H9 (cell line): ENCODE data around the gene SLC6A2. TPM values are rescaled to one million over a fixed set of nuclear protein-coding genes. Genes with fewer than 3 reads are reported as not detected.
A peak's percentile ranks its signal among the peaks of the same experiment; 100 is the strongest.

ENCODE experiments used
- DNase-seq: peaks from one replicate; pipeline ENCODE4 v3.0.0-alpha.2; 2017
- H2AFZ ChIP-seq: one replicate; pipeline ENCODE4 v1.6.1; 2013; ENCODE audit warnings: mild to moderate bottlenecking, low read length, control low read depth, moderate library complexity
- H2AK5ac ChIP-seq: 2 replicates; pipeline ENCODE4 v1.6.1; 2013; ENCODE audit warnings: low read length, control low read depth, mixed read lengths; ENCODE audit not compliant: insufficient read length
- H2BK120ac ChIP-seq: one replicate; pipeline ENCODE4 v1.6.1; 2013; ENCODE audit warnings: low read depth, mild to moderate bottlenecking, low read length, control low read depth, inconsistent platforms; ENCODE audit not compliant: poor library complexity, severe bottlenecking
- H2BK12ac ChIP-seq: 2 replicates; pipeline ENCODE4 v1.6.1; 2013; ENCODE audit warnings: low read length, control low read depth, mixed read lengths, low read depth; ENCODE audit not compliant: insufficient read length
- H2BK15ac ChIP-seq: 2 replicates; pipeline ENCODE4 v1.6.1; 2013; ENCODE audit warnings: low read depth, low read length, control low read depth
- H2BK20ac ChIP-seq: one replicate; pipeline ENCODE4 v1.6.1; 2013; ENCODE audit warnings: low read depth, mild to moderate bottlenecking, low read length, control low read depth, inconsistent platforms; ENCODE audit not compliant: poor library complexity, severe bottlenecking
- H2BK5ac ChIP-seq: 2 replicates; pipeline ENCODE4 v1.6.1; 2013; ENCODE audit warnings: low read length, control low read depth, mixed read lengths; ENCODE audit not compliant: insufficient read length
- H3K14ac ChIP-seq: 2 replicates; pipeline ENCODE4 v1.6.1; 2013; ENCODE audit warnings: low read length, control low read depth; ENCODE audit not compliant: insufficient read depth
- H3K18ac ChIP-seq: 2 replicates; pipeline ENCODE4 v1.6.1; 2013; ENCODE audit warnings: low read depth, mild to moderate bottlenecking, mixed read lengths, low read length, control low read depth; ENCODE audit not compliant: insufficient read length
- H3K23ac ChIP-seq: 2 replicates; pipeline ENCODE4 v1.6.1; 2013; ENCODE audit warnings: low read length, control low read depth, mixed read lengths, low read depth; ENCODE audit not compliant: insufficient read length
- H3K23me2 ChIP-seq: 2 replicates; pipeline ENCODE4 v1.6.1; 2013; ENCODE audit warnings: low read depth, mild to moderate bottlenecking, mixed read lengths, low read length, control low read depth; ENCODE audit not compliant: insufficient read length, poor library complexity, severe bottlenecking
- H3K27ac ChIP-seq: 2 replicates; pipeline ENCODE4 v1.5.1; 2013; ENCODE audit warnings: low read length, control low read depth, mixed read lengths, low read depth; ENCODE audit not compliant: insufficient read length
- H3K27me3 ChIP-seq: 2 replicates; pipeline ENCODE4 v1.6.1; 2013; ENCODE audit warnings: low read length, control low read depth, inconsistent platforms; ENCODE audit not compliant: insufficient read depth
- H3K4ac ChIP-seq: 2 replicates; pipeline ENCODE4 v1.6.1; 2013; ENCODE audit warnings: low read depth, mild to moderate bottlenecking, control low read depth, inconsistent platforms, low read length, moderate library complexity
- H3K4me1 ChIP-seq: 2 replicates; pipeline ENCODE4 v1.6.1; 2013; ENCODE audit warnings: low read length, control low read depth, inconsistent platforms; ENCODE audit not compliant: insufficient read depth
- H3K4me2 ChIP-seq: 2 replicates; pipeline ENCODE4 v1.6.1; 2013; ENCODE audit warnings: low read length, control low read depth, mixed read lengths; ENCODE audit not compliant: insufficient read length, insufficient read depth
- H3K56ac ChIP-seq: 2 replicates; pipeline ENCODE4 v1.6.1; 2013; ENCODE audit warnings: low read depth, mild to moderate bottlenecking, mixed read lengths, low read length, control low read depth; ENCODE audit not compliant: insufficient read length
- H3K79me1 ChIP-seq: 2 replicates; pipeline ENCODE4 v1.6.1; 2013; ENCODE audit warnings: low read depth, mild to moderate bottlenecking, moderate library complexity, low read length, control low read depth, inconsistent platforms; ENCODE audit not compliant: insufficient read depth, poor library complexity, severe bottlenecking
- H3K79me2 ChIP-seq: 2 replicates; pipeline ENCODE4 v1.6.1; 2013; ENCODE audit warnings: low read length, control low read depth, inconsistent platforms; ENCODE audit not compliant: insufficient read depth
- H3K9ac ChIP-seq: 2 replicates; pipeline ENCODE4 v1.6.1; 2013; ENCODE audit warnings: low read length, control low read depth, mixed read lengths; ENCODE audit not compliant: insufficient read length; ENCODE audit errors: extremely low read depth
- H3K9me3 ChIP-seq: one replicate; pipeline ENCODE4 v1.6.1; 2013; ENCODE audit warnings: low read depth, low read length, inconsistent platforms; ENCODE audit not compliant: control insufficient read depth
- H3T11ph ChIP-seq: one replicate; pipeline ENCODE4 v1.6.1; 2013; ENCODE audit warnings: mild to moderate bottlenecking, low read length, control low read depth, inconsistent platforms
- H4K20me1 ChIP-seq: one replicate; pipeline ENCODE4 v1.6.1; 2013; ENCODE audit not compliant: control insufficient read depth, insufficient read length, insufficient read depth
- H4K5ac ChIP-seq: 2 replicates; pipeline ENCODE4 v1.6.1; 2013; ENCODE audit warnings: low read depth, mild to moderate bottlenecking, mixed read lengths, low read length, control low read depth; ENCODE audit not compliant: insufficient read length
- H4K8ac ChIP-seq: replicated peaks from 2 replicates; pipeline ENCODE4 v1.6.1; 2013; ENCODE audit warnings: low read length, control low read depth, mixed read lengths, low read depth; ENCODE audit not compliant: insufficient read length
- H4K91ac ChIP-seq: 2 replicates; pipeline ENCODE4 v1.6.1; 2013; ENCODE audit warnings: low read depth, mild to moderate bottlenecking, moderate library complexity, mixed read lengths, low read length, control low read depth; ENCODE audit not compliant: insufficient read length
- H3K27ac Mint-ChIP-seq, 3 experiments: 2 replicates in 2 of 3; 3 replicates in 1 of 3; pipeline ENCODE4 v1.8.0; 2020 to 2021; ENCODE audit warnings: mixed read lengths in 3 of 3, mild to moderate bottlenecking in 1 of 3, moderate library complexity in 1 of 3
- H3K27me3 Mint-ChIP-seq: 2 replicates; pipeline ENCODE4 v1.8.0; 2021; ENCODE audit warnings: low read depth, mild to moderate bottlenecking, moderate library complexity, mixed read lengths
- H3K36me3 Mint-ChIP-seq, 3 experiments: 2 replicates in 2 of 3; 3 replicates in 1 of 3; pipeline ENCODE4 v1.8.0; 2020 to 2021; ENCODE audit warnings: low read depth in 3 of 3, mixed read lengths in 3 of 3; ENCODE audit not compliant: insufficient read depth in 1 of 3
- H3K4me1 Mint-ChIP-seq, 2 experiments: 2 replicates each; pipeline ENCODE4 v1.8.0; 2020; ENCODE audit warnings: mixed read lengths in 2 of 2
- H3K4me3 Mint-ChIP-seq, 2 experiments: 2 replicates in 1 of 2; 3 replicates in 1 of 2; pipeline ENCODE4 v1.8.0; 2020 to 2021; ENCODE audit warnings: mild to moderate bottlenecking in 2 of 2, mixed read lengths in 2 of 2, moderate library complexity in 1 of 2
- H3K9me3 Mint-ChIP-seq, 2 experiments: 2 replicates in 1 of 2; 3 replicates in 1 of 2; pipeline ENCODE4 v1.8.0; 2020; ENCODE audit warnings: mild to moderate bottlenecking in 2 of 2, mixed read lengths in 2 of 2, moderate library complexity in 1 of 2
- WGBS: extraction: QIAGEN DNeasy Blood & Tissue Kit; methylation state at CpG from one replicate; pipeline ENCODE4 v1.1.7; 2013; ENCODE audit warnings: missing lambda C conversion rate, low lambda C conversion rate, mixed read lengths; ENCODE audit not compliant: insufficient read length; ENCODE audit errors: extremely low coverage; 5-methylcytosine and 5-hydroxymethylcytosine counted together
- total RNA-seq: library from RNA; stranded (reverse); gene quantifications from 2 replicates; pipeline ENCODE4 v1.2.1, GENCODE V29; 2021
- TF ChIP-seq, protein P1 (sequence below): fragments of 200-600 bp; sonication (generic); conservative IDR thresholded peaks from 3 replicates; pipeline ENCODE4 v1.8.0; 2021; ENCODE audit warnings: antibody characterized with exemption, mild to moderate bottlenecking

Gene SLC6A2
- total RNA-seq, 1 experiment from 2014 or later: 0.24 TPM

DNA sequence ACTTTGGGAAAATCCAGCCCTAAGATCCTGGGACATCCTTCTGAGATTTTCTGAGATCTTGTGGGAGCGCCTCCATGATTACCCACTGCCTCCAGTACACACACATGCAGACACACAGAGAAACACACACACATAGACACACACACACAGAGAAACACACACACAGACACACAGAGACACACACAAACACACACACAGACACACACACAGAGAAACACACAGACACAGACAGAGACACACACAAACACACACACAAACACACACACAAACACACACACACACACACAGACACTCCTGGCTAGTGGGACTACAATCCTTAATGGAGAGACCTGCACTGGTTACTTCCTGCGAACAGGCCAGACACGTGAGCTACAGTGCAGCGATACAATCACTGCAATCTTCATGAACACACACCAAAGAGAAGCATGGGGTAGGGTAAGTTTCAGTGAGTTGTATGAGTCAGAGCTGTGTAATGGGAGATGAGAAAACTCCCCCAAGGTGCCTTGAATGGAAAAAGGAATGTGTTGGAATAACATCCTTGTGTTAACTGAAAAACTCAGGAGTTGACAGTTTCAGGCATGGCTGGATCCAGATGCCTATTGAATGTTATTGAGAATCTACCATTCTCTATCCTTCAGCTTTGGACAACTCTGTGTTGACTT lies 79.5 kb downstream of the SLC6A2 start:
- H2BK120ac ChIP-seq: no peak overlapping the region
- H2BK12ac ChIP-seq: no peak overlapping the region
- no peak overlapping the region for H2BK20ac ChIP-seq
- H3K4ac ChIP-seq: no peak overlapping the region
- DNase-seq: peak; percentile 5
- H2BK5ac ChIP-seq: no peak overlapping the region
- no peak overlapping the region; a peak in 1 of 7 replicates for H3K27ac Mint-ChIP-seq
- H3K79me2 ChIP-seq: no peaks in the 10 kb centered on the region
- no peaks in the 10 kb centered on the region for H3K79me1 ChIP-seq
- H2AK5ac ChIP-seq: no peak overlapping the region
- no peak overlapping the region for H4K91ac ChIP-seq
- no peak overlapping the region for H3K4me2 ChIP-seq
- no peak overlapping the region for H4K5ac ChIP-seq
- no peaks in the 10 kb centered on the region for H4K20me1 ChIP-seq
- no peaks in the 10 kb centered on the region for H3K36me3 Mint-ChIP-seq
- no peaks in the 10 kb centered on the region for H3K27me3 ChIP-seq
- H3K56ac ChIP-seq: no peak overlapping the region
- H3K4me1 ChIP-seq: no peaks in the 10 kb centered on the region
- no peak overlapping the region for H3K23ac ChIP-seq
- no peaks in the 10 kb centered on the region for H3K9me3 ChIP-seq
- no peak overlapping the region for H3T11ph ChIP-seq
- no peaks in the 10 kb centered on the region for H3K9me3 Mint-ChIP-seq
- H3K18ac ChIP-seq: no peak overlapping the region
- H2AFZ ChIP-seq: no peak overlapping the region
- no peak overlapping the region for H3K4me3 Mint-ChIP-seq
- no peaks in the 10 kb centered on the region for H3K23me2 ChIP-seq
- no peak overlapping the region for H3K9ac ChIP-seq
- WGBS: no CpG with 5 or more reads among the region's 4 CpGs
- no peak overlapping the region for H3K27ac ChIP-seq
- H3K4me1 Mint-ChIP-seq: no peaks in the 10 kb centered on the region
- peaks cover 29% of the 10 kb centered on the region for H3K27me3 Mint-ChIP-seq
- no peak overlapping the region for H4K8ac ChIP-seq
- no peak overlapping the region for H3K14ac ChIP-seq
- H2BK15ac ChIP-seq: no peak overlapping the region
- TF ChIP-seq, protein P1, sequence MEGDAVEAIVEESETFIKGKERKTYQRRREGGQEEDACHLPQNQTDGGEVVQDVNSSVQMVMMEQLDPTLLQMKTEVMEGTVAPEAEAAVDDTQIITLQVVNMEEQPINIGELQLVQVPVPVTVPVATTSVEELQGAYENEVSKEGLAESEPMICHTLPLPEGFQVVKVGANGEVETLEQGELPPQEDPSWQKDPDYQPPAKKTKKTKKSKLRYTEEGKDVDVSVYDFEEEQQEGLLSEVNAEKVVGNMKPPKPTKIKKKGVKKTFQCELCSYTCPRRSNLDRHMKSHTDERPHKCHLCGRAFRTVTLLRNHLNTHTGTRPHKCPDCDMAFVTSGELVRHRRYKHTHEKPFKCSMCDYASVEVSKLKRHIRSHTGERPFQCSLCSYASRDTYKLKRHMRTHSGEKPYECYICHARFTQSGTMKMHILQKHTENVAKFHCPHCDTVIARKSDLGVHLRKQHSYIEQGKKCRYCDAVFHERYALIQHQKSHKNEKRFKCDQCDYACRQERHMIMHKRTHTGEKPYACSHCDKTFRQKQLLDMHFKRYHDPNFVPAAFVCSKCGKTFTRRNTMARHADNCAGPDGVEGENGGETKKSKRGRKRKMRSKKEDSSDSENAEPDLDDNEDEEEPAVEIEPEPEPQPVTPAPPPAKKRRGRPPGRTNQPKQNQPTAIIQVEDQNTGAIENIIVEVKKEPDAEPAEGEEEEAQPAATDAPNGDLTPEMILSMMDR: no peak
